HG03045 (cell line): ENCODE data around the gene PITX2.

Source experiments
- ATAC-seq: cut with Tn5 transposase; IDR thresholded peaks from one replicate; pipeline ENCODE4 v1.9.1; 2021; ENCODE audit warnings: mild to moderate bottlenecking, moderate library complexity; ENCODE audit not compliant: unreplicated experiment

The PITX2 gene

DNA sequence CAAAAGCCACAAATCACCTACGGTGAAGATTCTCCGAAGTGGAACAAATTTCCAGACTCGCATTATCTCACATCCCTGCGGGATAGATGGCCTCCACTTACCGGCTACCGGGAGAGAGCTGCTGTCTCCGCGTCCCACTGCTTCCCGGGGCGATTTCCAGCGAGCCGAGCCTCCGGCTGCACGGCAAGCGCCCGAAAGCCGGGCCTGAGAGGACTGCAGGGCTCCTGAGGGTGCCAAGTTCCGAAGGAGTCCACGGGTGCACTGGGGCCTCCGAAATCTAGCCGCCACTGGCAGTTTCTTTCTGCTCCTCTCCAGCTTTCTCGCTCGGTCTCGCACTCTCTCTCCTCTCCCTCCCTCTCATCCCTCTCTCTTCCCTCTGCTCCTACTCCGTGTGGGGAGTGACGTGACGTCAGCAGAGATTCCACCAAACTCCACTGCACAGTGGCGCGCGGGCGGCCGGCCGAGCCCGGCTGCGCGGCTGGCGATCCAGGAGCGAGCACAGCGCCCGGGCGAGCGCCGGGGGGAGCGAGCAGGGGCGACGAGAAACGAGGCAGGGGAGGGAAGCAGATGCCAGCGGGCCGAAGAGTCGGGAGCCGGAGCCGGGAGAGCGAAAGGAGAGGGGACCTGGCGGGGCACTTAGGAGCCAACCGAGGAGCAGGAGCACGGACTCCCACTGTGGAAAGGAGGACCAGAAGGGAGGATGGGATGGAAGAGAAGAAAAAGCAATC is 14.0 kb upstream of the PITX2 start:
- no peak for ATAC-seq

- ATAC-seq = no peak
These were observed 13.3 kb upstream of the PITX2 start for GRCh38 chr4:110636171-110636679.

- ATAC-seq = no peak
These were observed 12.4 kb upstream of the PITX2 start for GRCh38 chr4:110635163-110635865.

GRCh38 chr4:110634350-110635162 is 11.7 kb upstream of the PITX2 start:
- ATAC-seq = no peak

- no peak for ATAC-seq
These were observed 10.8 kb upstream of the PITX2 start for GRCh38 chr4:110633358-110634341.

DNA sequence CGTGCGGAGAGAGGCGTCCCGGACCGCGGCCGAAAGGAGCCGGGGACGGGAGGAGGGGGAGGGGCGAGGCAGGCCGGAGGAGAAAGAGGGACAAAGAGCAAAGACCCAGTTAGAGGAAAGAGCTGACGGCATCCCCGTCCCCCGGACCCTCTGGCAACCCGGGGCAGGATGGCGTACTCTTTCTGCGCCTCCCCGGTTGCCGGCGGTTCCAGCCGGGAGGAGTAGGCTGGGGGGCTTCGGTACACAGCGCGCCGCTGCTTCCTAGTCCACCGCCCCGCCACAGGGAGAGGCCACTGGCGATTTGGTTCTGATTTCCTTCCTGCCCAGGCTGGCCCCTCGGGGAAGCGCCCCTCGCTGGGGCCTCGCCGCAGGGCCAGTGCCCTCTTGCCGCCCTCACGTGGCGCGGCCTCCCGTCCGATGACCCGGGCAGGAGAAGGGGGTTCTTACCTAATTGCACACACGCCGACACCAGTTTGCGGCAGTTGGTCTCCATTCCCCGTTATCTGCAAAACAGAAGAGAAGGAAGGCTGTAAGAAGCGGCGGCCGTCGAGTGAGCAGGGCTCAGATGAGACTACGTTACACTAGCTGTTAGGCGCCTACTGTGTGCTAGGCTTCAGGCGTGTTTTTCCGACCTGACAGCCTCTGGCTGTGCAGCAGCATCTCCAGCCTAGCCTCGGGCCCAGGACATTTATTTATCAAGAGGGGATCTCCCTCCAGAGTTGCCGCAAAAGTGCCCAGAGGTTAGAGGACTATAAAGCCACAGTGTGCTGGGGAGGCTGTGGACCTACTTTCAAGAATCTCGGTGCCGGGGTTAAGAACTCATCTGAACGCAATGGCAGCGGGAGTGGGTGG is 9.9 kb upstream of the PITX2 start:
- ATAC-seq = no peak

- ATAC-seq = peak; percentile 89
These were observed 9.0 kb upstream of the PITX2 start for GRCh38 chr4:110631584-110632505.

- ATAC-seq = no peak
These were observed 8.0 kb upstream of the PITX2 start for GRCh38 chr4:110630688-110631402.

DNA sequence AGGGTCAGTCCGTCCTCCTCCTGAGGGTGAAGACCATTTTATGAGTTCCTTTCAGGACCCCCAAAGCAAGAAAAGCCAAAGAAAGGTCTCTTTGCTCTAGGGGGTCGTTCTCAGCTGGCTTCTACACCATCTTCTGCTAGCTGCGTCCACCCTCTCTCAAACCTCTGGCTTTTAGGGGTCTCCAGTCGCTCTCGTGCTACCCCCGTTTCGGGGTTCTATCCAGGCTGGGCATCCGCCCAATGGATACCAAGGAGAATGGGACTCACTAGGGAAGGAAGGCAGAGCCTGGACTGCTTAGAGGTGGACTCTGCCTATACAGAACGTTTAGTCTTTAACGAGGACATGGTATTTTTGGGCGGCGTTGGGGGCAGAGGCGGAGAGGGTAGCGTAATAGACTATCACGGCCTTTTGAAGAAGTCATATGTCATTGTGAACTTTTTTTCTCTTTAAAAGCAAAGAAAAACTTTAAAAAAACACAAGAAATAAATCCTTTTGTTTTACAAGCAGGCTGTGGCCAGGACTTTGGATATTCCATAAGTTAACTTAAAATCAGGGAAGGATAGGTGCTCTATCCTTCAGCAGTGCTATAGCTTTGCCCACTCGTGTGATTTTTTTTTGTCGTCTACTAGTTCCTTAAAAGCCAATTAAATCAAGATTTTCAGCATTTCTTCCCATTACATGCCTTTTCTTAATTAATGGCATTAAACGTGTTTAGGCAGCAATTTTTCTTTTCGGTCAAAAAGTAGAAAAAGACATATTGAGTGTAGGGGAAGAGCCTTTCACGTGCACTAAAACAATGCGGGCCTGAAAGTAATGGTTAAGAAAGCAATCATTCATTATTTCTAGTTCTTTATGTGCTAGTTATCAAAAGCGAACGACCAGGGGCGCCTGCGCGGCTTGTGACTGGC is 7.2 kb upstream of the PITX2 start:
- no peak for ATAC-seq

- ATAC-seq = no peak
These were observed 6.4 kb upstream of the PITX2 start for GRCh38 chr4:110629214-110629754.

- ATAC-seq = no peak
These were observed 5.9 kb upstream of the PITX2 start for GRCh38 chr4:110628663-110629213.

DNA sequence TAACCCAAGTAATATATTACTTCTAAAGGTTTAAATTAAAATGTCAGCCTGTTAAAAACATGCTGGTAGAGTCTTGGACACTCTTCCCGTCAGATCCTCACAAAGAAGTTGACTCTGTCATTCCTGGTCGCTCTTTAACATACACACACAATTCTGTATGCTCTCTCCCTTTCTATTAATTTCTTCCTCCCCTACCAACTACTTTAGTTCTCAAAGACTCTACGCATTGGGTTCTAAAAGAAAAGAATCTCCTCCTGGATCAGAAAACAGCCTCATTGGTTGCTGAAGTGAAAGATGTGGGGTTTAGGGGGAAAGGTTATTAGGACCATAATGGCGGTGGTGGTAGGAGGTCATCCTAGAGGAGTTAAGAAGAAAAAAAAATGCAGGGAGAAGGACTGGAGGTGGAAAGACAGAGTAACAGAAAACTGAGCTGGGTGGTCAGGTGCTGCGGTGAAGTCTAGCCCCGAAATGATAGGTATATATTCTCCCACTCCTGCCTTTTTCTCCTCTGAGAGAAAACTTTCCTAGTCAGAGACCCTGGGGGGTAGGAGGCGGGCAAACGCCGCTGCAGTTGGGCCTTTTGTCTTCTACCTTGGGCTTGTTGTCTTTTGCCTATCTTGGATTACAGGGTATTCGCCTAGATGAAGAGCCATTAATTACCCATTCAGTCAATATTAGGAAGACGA is 5.2 kb upstream of the PITX2 start:
- no peak for ATAC-seq

- ATAC-seq = no peak
These were observed 3.8 kb upstream of the PITX2 start for GRCh38 chr4:110626532-110627153.

DNA sequence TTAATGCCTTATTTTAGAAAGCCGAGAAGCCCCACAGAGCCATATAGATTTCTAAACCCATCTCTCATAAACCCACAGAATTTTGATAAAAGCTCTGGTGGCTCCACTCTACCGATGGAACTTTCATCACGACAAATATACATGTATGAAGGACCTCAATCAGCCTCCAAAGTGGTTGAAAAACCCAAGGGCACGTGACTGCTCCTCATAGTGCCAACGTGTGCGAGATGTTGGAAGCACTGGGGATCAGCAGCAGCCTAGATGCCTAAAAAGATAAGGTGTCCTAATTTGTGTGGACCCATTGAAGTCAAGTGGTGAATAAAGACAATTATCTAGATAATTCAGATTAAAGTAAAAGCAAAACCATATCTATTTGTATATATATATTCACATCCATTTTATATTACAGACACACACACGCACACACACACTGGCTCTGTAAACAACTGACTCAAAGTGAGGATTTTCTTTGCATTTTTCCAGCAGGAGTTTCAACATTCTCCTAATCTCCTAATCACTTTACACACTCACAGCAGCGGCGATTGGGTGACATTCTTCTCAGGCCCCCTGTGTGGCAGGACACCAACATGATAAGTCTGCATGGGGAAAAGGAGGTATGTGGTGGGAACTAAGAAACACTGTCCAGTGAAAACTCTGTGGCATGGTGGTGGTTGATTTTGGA is 2.8 kb upstream of the PITX2 start:
- no peak for ATAC-seq
